ENCODE data around the gene POU6F2. TPM values are rescaled to one million over a fixed set of nuclear protein-coding genes. Genes with fewer than 3 reads are reported as not detected.

The POU6F2 gene
- total RNA-seq, 1 experiment from 2014 or later, result not detected

DNA sequence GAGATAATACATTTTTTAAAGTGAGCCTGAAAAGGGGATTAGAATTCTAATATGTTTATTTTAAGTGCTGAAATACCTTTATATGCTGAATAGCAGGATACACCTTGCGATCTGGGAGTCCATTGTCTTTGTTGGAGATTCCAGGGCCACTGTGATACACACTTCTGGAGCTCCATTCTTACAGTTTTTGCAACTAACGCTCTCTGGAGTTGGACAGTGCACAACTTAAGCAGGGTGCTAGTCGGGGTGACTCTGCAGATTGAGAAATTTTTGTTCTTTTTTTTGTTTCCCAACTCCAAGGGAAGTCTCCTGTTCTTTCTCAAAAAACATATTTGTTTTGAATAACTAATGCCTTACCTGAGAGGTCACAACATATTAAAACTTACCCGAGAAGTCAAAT lies 23.7 kb upstream of the POU6F2 start:
- H3K9me3 ChIP-seq (ENCODE audit: low read length), result no peaks in the 10 kb centered on the region
- CTCF ChIA-PET, result no interaction called here

DNA sequence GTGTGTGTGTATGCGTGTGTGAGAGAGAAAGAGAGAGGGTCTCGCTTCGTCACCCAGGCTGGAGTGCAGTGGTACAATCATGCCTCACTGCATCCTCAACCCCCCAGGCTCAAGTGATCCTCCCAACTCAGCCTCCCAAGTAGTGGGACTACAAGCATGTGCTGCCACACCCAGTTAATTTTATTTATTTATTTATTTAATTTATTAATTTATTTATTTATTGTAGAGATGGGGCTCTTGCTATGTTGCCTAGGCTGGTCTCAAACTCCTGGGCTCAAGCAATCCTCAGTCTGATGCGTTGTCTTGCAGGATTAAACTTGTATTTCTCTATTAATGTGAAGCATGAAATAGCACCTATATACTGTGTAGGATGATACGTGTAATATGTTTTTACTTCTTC lies 21.8 kb upstream of the POU6F2 start:
- Histone ChIP-seq H4K20me1 (ENCODE audit: low read length) (no peaks in the 10 kb centered on the region), H3K27ac (ENCODE audit: low read length) (no peak overlapping the region), H3K36me3 (ENCODE audit: low read depth, low read length) (no peaks in the 10 kb centered on the region), H3K9me2 (replicated peaks; ENCODE audit: low read length) (no peaks in the 10 kb centered on the region), H3K9ac (ENCODE audit: low read length) (no peak overlapping the region), H3K4me2 (ENCODE audit: low read length) (no peak overlapping the region), H3K9me3 (ENCODE audit: low read length) (no peaks in the 10 kb centered on the region), H3K4me3 (ENCODE audit: low read length) (no peak overlapping the region), H3K4me1 (ENCODE audit: insufficient read depth, low read length) (no peaks in the 10 kb centered on the region), H3F3A (ENCODE audit: low read length, unreplicated experiment) (no peaks in the 10 kb centered on the region), H3K27me3 (ENCODE audit: low read length) (peaks cover 50% of the 10 kb centered on the region), H2AFZ (ENCODE audit: low read length) (no peak overlapping the region), H3K79me2 (ENCODE audit: low read length) (no peaks in the 10 kb centered on the region)
- ChIA-PET CTCF (no interaction called here), POLR2A (ENCODE audit: unreplicated experiment) (no interaction called here)
- DNase-seq (no peak), ATAC-seq (no peak)
- TF ChIP-seq EZH2phosphoT487 (IDR thresholded peaks at IDR 0.05; ENCODE audit: borderline replicate concordance, low read length), result no peak
- no peak for TF ChIP-seq EZH2 (IDR thresholded peaks at IDR 0.05; ENCODE audit: low read length, unreplicated experiment)
- TF ChIP-seq, protein P1, sequence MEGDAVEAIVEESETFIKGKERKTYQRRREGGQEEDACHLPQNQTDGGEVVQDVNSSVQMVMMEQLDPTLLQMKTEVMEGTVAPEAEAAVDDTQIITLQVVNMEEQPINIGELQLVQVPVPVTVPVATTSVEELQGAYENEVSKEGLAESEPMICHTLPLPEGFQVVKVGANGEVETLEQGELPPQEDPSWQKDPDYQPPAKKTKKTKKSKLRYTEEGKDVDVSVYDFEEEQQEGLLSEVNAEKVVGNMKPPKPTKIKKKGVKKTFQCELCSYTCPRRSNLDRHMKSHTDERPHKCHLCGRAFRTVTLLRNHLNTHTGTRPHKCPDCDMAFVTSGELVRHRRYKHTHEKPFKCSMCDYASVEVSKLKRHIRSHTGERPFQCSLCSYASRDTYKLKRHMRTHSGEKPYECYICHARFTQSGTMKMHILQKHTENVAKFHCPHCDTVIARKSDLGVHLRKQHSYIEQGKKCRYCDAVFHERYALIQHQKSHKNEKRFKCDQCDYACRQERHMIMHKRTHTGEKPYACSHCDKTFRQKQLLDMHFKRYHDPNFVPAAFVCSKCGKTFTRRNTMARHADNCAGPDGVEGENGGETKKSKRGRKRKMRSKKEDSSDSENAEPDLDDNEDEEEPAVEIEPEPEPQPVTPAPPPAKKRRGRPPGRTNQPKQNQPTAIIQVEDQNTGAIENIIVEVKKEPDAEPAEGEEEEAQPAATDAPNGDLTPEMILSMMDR (conservative IDR thresholded peaks at IDR 0.05; ENCODE audit: low read depth, low read length), result no peak
- no TSS peak for BruUV-seq (replicated peaks)
- intact Hi-C loops (cut with micrococcal nuclease), result no loop called here

More for the DNA sequence above, 23.7 kb upstream of the POU6F2 start:
- no peaks in the 10 kb centered on the region for H3K4me1 ChIP-seq (ENCODE audit: insufficient read depth, low read length)
- H3K9ac ChIP-seq (ENCODE audit: low read length), result no peak overlapping the region
- H3K9me2 ChIP-seq (replicated peaks; ENCODE audit: low read length), result no peaks in the 10 kb centered on the region
- no peaks in the 10 kb centered on the region for H3F3A ChIP-seq (ENCODE audit: low read length, unreplicated experiment)
- no peak for ATAC-seq
- no peak overlapping the region for H3K4me2 ChIP-seq (ENCODE audit: low read length)
- H4K20me1 ChIP-seq (ENCODE audit: low read length), result no peaks in the 10 kb centered on the region
- peaks cover 49% of the 10 kb centered on the region for H3K27me3 ChIP-seq (ENCODE audit: low read length)
- H3K27ac ChIP-seq (ENCODE audit: low read length), result no peak overlapping the region
- DNase-seq, result no peak
- no TSS peak for BruUV-seq (replicated peaks)
- H3K79me2 ChIP-seq (ENCODE audit: low read length), result no peaks in the 10 kb centered on the region
- TF ChIP-seq EZH2phosphoT487 (IDR thresholded peaks at IDR 0.05; ENCODE audit: borderline replicate concordance, low read length), result no peak
- POLR2A ChIA-PET (ENCODE audit: unreplicated experiment), result no interaction called here
- H3K4me3 ChIP-seq (ENCODE audit: low read length), result no peak overlapping the region
- no peaks in the 10 kb centered on the region for H3K36me3 ChIP-seq (ENCODE audit: low read depth, low read length)
- no peak overlapping the region for H2AFZ ChIP-seq (ENCODE audit: low read length)
- intact Hi-C loops (cut with micrococcal nuclease), result no loop called here

- no peaks in the 10 kb centered on the region for H3K36me3 ChIP-seq (ENCODE audit: low read depth, low read length)
- no peak overlapping the region for H3K4me2 ChIP-seq (ENCODE audit: low read length)
- TF ChIP-seq, protein P1 (conservative IDR thresholded peaks at IDR 0.05; ENCODE audit: low read depth, low read length), result no peak
- no peak for TF ChIP-seq EZH2phosphoT487 (IDR thresholded peaks at IDR 0.05; ENCODE audit: borderline replicate concordance, low read length)
- TF ChIP-seq EZH2 (IDR thresholded peaks at IDR 0.05; ENCODE audit: low read length, unreplicated experiment), result no peak
- H3K79me2 ChIP-seq (ENCODE audit: low read length), result no peaks in the 10 kb centered on the region
- no peak overlapping the region for H2AFZ ChIP-seq (ENCODE audit: low read length)
- ChIA-PET POLR2A (ENCODE audit: unreplicated experiment) (no interaction called here), CTCF (no interaction called here)
- H3F3A ChIP-seq (ENCODE audit: low read length, unreplicated experiment), result no peaks in the 10 kb centered on the region
- no peaks in the 10 kb centered on the region for H4K20me1 ChIP-seq (ENCODE audit: low read length)
- intact Hi-C loops (cut with micrococcal nuclease), result no loop called here
- no peak overlapping the region for H3K9ac ChIP-seq (ENCODE audit: low read length)
- H3K9me2 ChIP-seq (replicated peaks; ENCODE audit: low read length), result no peaks in the 10 kb centered on the region
- DNase-seq (no peak), ATAC-seq (no peak)
- H3K27ac ChIP-seq (ENCODE audit: low read length), result no peak overlapping the region
- no peaks in the 10 kb centered on the region for H3K9me3 ChIP-seq (ENCODE audit: low read length)
- no peak overlapping the region for H3K4me3 ChIP-seq (ENCODE audit: low read length)
- H3K4me1 ChIP-seq (ENCODE audit: insufficient read depth, low read length), result no peaks in the 10 kb centered on the region
- H3K27me3 ChIP-seq (ENCODE audit: low read length), result peaks cover 27% of the 10 kb centered on the region
- BruUV-seq (replicated peaks), result no TSS peak
Measured at GRCh38 chr7:38962028-38962427, 15.7 kb upstream of the POU6F2 start.

All from PC-3 (cell line).